Right renal pelvis (tissue), 4 donors: ENCODE measurements around the gene CD93. TPM values are rescaled to one million over a fixed set of nuclear protein-coding genes. Genes with fewer than 3 reads are reported as not detected.

ENCODE experiments used
- DNase-seq, 4 donors: peaks; one replicate each; pipeline ENCODE4 v3.0.0-alpha.2; 2013; ENCODE audit warnings: low read depth in 4 of 4, low spot score in 3 of 4, missing footprints in 1 of 4
- polyA plus RNA-seq, 4 donors: library from polyadenylated mRNA; unstranded; fragments of 120-200 nt; gene quantifications; one replicate each; pipeline ENCODE4 v1.2.1, GENCODE V29; 2013; ENCODE audit not compliant: insufficient read length in 4 of 4

Gene CD93
- polyA plus RNA-seq, 4 donors, result 42.6 to 50.1 (median 47.0) TPM

DNA sequence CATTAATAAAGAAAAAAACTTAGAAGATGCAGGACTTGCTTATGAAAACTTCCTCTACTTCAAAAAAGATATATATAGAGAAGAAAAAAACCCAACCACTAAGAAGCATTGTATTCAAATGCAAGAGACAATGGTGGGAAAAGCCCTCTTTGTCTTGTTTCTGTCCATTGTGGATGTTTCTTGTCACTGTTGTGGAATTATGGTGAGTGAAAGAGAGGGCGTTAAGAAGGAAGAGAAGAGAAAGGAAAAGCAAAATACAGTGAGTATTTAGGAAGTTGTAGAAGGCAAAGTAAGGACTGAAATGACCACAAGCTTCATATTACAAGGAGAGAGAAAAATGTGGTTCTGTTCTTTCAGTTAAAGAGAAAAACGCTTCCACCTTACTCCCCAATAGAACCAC lies 22.5 kb downstream of the CD93 start:
- DNase-seq, result no peak

DNA sequence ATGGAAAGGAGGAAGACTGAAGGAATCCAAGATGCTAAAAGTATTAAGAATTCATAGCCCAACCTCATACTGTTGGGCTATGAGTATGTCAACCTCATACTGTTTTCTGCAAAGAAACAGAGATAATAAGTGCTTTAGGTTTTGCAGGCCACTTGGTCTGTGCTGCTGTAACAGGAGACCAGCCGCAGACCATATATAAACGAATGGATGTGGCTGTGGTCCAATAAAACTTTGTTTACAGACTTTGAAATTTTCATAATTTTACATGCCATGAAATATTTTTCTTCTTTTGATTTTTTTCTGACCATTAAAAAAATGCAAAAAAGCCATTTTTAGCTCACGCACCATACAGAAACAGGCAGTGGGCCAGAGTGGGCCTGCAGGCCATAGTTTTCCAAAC lies 23.0 kb downstream of the CD93 start:
- DNase-seq, result no peak

DNA sequence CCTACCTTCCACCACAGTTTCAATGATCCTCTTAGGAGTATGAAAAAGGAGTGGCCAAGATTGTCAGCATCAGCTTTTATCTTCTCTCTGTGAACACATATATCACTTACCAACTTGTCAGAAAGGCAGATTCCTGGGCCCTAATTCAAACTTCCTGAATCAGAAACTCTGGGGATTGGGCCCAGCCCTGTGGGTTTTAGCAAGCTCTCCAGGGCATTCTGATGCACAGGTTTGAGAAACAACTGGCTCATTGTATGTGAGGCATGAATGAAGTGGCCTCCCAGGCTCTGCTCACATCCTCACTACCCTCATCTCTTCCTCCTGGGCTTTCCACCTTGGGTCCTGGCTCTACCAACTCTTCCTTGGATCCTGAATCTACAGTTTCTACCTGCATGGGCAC lies 23.5 kb downstream of the CD93 start:
- no peak for DNase-seq

DNA sequence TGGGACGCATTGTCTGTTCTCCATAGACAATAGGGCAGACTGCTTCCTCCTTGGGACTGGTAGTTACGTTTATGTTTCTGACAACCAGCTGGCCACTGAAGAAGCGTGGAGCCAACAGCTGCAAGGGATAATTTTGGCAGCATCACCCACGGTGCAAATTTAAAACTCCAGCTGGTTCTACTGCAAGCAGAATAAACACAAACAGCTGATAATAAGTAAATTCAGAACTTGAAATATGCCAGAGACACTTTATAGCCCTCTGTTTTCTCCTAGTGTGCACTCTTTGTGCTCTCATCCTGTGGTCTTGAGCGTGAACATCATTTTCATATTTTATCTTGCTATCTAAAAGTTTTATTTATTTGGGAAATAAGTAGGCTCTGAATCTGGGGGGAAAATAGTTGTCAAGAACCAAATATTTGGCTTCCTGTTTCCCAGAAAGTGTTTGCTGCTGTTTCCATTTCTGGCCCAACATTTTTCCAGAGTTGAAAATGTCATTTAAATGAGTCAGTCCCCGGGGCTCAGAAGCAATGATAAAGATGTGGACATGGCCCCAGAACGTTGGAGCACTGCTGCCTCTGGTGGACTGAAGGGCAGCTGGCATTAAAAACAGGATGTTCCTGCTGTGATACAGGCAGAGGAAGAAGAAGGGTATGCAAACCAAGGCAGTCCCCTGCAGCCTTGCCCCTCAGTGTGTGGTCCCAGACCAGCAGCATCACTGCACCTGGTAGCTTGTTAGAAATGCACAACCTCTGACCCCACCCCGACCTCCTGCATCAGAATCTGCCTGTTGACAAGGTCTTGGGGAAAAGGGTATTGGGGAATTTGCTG lies 24.2 kb downstream of the CD93 start:
- DNase-seq, result no peak

DNA sequence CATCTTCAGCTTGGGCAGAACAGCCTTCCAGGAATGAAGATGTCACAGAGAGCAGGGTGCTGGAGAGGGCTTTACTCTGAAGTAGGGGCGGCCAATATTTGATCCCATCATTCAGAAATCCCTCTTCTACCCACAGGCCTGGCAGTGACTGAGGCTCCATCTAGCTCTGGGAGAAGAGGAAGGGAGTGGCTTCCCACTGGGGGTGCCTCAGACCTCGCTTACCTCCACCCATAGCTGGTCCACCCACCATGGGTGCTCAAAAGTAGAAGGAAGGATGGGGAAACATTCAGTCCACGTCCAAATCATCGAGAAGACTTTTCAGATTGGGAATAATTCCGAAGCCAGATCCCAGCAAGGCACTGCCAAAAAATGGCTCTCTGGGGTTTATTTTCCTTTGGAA lies 24.9 kb downstream of the CD93 start:
- no peak for DNase-seq

DNA sequence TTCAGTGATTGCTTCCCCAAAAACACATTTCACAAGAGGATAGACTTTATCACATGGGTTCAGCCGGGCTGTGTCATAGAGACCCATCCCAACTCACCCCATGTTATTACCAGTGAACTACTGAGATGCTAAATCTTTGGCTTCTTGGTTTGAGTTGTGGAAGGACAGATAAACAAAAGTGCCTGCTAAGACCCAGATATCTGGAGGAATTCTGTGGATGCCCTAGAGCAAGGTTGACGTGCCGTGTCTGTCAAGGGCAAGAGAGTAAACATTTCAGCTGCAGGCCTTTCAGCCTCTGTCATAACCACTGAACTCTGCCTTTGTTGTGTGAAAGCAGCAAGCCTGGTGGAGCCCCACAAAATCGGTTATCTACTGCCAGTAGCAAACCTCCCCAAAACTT lies 25.5 kb downstream of the CD93 start:
- no peak for DNase-seq

DNA sequence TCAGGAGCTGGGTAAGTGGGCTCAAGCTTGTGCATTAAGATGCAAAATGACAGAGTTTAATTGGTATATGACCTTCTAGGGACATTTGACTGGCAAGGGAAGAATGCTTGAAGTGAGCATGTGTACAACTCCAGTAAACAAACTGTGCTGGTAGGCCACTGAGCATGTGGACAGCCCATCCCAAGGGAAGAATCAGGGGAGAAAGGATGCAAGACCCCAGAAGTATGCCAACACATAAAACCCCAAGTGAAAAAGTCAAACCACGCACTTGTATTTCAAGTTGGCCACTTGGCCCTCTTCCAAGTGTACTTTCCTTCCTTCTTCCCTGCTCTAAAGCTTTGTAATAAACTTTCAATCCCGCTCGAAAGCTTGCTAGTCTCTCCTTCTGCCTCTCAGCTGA lies 26.3 kb downstream of the CD93 start:
- no peak for DNase-seq

GRCh38 chr20:23059001-23059400 lies 27.1 kb downstream of the CD93 start:
- DNase-seq, result no peak

DNA sequence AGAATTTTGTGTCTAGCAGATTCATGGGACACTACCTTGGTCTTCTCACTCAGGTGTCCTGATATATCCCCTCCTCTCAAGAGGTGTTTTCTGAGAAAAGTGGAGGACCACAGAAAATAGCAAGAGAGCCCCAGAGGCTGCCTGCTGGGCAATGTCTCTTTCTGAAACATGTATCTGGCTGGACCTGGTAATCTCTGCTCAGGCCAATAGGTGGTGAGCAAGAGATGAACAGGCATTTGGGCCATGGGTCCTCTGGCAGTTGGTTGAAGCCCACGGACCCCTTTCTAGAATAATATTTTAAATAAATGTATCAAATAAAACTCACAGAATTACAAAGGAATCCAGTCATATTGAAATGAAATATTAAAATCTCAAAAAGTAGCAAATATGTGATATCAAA lies 27.9 kb downstream of the CD93 start:
- DNase-seq, result no peak

DNA sequence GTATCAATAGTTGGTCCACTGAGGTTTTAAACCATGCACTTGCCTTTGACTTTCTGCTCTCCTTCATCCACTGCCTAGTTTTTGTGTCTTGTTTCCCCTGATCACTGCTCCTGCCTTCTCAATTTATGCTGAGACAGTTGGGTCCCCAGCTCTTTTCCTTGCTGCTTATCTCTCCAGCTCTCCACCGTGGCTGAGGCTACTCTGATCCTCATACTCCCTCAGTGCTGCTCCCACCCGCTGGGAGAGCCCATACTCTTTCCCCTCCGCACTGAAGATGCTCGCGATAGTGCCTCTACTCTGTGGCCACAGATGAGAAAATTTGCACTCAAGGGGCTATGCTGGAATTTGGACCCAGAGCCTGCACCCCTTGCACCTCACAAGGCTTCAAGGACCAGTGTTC lies 33.2 kb downstream of the CD93 start:
- DNase-seq, result no peak

DNA sequence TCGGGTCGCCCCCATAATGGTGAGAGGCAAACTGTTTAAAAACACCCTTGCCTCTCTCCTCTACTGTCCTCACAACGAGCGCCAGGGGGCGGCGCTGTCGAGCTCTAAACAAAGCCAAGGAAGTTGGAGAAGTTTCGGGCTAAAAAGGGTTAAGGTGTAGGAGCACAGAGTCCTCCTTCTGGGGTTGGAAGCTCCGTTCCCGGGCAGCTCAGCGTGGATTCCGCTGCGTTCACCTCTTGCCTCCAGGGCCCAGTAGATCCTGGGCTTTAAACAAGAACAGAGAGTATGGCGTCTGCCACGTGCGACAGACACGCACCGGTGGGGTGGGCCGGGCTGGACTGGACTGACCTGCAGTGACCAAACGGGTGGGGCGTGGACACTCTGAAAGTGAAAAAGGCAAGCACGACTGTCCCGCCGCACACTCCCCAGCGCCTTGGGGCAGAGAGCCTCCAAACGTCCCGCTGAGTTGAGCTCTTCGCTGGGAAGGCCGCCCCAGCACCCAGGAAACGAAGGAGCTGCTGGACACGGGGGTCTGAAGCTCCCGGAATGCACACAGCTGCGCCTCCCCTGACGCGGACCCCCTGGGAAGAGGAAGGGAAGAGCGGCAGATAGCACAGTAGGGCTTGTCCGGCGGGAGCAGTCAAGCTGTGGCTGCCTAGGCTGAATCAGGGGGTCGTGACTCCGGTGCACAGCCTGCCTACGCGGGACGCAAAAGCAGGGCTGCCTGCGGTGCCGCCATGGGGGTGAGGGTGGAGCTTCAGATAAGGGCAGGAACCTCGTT lies 35.1 kb downstream of the CD93 start:
- DNase-seq, result peak in 3 of 4 donors; percentile 70 to 79 (median 73)

DNA sequence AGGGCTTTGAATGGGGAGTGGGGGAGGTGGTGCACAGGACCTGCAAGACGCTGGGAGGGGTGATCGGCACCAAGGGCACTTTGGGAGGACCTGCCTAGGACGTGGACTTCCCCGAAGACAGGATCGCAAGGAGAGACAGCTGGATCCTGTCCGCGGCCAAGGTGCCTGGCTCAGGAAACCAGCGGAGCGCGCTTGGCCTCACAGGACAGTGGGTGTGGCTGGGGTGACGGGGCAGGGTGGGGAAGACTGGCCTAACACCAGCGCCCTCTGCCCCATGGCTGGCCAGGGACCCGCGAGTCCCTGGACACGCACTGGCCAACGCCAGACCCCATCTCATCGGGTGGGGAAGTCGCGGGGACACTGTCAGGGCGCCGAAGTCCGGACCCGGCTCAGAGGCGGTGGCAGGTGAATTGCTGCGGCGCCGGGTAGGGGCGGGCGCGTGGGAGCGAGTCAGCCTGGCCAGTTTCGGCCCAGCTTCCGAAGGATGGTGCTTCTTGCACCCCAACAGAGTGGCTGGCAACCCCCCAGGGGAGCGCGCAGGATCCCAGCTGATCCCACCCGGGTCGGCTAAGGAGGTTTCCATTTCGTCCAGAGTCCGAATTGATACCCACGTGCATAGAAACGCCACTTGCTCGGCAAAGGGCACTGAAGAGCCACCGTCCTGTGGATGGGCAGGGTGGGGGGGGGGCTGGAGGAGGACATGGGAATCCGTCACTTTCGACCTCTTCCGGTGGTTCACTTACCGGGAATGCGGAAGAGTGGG lies 35.9 kb downstream of the CD93 start:
- no peak for DNase-seq

- no peak for DNase-seq
Observed at GRCh38 chr20:23049201-23050075, 36.7 kb downstream of the CD93 start, which contains the start of gene THBD. TSS of gene THBD (minus strand) at chr20:23049672. CDS start at chr20:23049504, 168 bp downstream.

DNA sequence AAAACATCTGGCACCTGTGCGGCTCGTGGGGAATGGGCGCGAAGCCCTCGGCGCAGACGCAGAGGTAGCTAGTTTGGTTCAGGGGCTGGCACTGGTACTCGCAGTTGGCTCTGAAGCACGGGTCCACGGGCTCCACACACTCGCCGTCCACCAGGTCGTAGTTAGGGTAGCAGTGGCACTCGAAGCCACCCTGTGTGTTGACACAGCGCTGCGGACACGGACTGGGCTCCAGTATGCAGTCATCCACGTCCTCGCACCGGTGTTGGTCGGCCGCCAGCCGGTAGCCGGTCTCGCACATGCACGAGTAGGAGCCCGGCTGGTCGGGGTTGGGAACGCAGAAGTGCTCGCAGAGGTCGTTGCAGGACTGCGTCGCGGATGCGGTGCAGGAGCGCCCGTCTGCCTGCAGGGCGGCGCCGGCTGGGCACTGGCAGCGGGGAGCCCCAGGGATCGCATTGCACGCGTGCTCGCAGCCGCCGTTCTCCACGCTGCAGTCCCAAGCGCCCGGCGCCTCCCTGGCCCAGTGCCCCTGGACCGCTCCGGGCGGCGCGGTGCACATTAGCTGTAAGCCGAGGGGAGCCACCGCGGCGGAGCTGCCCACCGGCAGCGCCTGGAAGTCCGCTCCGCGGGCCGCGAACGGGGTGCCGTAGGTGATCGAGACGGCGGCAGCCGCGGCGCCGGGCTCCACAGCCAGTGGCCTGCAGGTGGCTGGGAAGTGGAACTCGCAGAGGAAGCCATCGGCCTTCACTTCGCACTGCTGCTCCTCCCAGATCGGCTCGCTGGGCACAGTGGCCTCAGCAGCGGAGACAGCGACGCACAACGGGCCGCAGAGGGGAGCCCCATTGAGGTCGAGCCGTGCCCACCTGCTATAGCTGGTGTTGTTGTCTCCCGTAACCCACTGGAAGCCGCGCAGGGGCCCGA lies 37.6 kb downstream of the CD93 start:
- no peak for DNase-seq

- no peak for DNase-seq
Observed at GRCh38 chr20:23047738-23048214, 38.3 kb downstream of the CD93 start.

GRCh38 chr20:23047001-23047737 lies 39.0 kb downstream of the CD93 start:
- DNase-seq, result no peak

GRCh38 chr20:23046431-23046830 lies 39.7 kb downstream of the CD93 start:
- no peak for DNase-seq

DNA sequence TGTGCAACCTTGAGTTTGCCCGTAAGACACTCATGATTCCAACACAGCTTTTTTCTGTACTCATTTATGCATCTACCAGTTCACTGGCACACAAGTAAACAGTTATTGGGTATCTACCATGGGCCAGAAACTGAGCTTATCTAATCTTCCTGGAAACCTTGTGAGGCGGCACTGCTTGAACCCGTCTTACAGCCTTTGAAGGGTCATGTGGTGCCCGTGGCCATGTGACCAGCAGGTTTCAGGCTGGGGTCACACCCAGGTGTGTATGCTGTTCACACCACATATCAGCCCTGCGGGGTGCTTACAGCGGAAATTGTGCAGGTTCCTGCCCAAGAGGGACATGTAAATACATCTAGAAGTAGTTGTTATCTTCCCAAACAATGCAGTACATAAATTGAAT lies 42.7 kb downstream of the CD93 start:
- DNase-seq, result no peak
